ENCODE results near the gene HNRNPDL. TPM values are rescaled to one million over a fixed set of nuclear protein-coding genes. Genes with fewer than 3 reads are reported as not detected.

The HNRNPDL gene
- total RNA-seq, 2 experiments from 2014 or later, result 331 TPM

DNA sequence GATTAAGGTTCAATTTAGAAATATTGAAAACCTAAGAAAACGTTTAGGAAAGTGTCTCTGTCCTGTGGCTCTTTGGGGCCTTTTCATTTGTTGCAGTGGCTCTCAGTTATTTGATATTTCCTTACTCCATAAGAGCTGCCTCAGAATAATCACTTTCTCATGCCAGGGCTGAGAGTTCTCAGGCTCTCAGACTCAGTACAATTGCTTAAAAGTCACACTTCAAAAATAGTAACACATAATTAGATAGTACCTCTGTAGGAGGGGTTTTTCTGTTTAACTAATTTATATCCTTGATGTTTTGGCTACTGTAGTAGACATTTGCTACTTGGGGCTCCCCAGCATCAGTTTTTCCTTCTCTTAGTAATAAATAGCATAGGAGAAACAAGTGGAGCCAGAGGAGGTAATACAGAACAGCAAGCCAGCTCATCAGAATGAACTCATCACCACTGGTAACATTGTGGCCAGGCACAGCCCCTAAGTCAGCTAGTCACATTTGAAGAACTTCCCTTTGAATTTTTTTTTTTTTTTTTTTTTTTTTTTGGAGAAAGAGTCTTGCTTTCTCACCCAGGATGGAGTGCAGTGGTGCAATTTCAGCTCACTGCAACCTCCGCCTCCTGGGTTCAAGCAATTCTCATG lies 48.5 kb downstream of the HNRNPDL start:
- peaks cover 24% of the 10 kb centered on the region for H3K36me3 Mint-ChIP-seq (ENCODE audit: low read depth)
- CTCF ChIA-PET, result interaction anchor here (1.2 to 2.2 kb wide), 2 partner anchors 45 to 48 kb away, joined by 3 to 10 read pairs; no protein-coding TSS in a partner anchor
- H3K27me3 Mint-ChIP-seq (ENCODE audit: low read depth), result peaks cover 7% of the 10 kb centered on the region
- peaks cover 7% of the 10 kb centered on the region for H3K4me1 Mint-ChIP-seq (ENCODE audit: low read depth)
- DNase-seq (no peak), ATAC-seq (no peak)
- no peak overlapping the region for H3K4me3 Mint-ChIP-seq
- H3K27ac Mint-ChIP-seq, result no peak overlapping the region
- H3K9me3 Mint-ChIP-seq (ENCODE audit: insufficient read depth), result no peaks in the 10 kb centered on the region
- POLR2A ChIA-PET, result no interaction called here

DNA sequence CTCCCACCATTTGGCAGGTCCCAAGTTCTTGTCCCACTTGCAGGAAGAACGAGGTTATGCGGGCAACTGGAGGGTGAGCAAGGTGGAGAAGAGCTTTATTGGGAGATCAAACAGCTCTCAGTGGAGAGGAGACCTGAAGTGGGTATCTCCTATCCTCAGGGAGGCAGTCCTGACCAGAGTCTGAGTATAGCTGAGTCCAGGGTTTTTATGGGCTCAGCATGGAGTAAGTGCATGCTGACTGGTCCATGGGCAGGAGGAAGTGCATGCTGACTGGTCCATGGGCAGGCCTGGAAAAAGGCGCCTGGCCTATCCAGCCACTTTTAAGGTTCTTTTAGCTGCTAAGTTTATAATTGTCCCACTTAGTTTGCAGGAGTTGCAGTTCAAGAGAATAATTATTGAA lies 49.0 kb downstream of the HNRNPDL start:
- Mint-ChIP-seq H3K36me3 (ENCODE audit: low read depth) (peaks cover 28% of the 10 kb centered on the region), H3K27me3 (ENCODE audit: low read depth) (peaks cover 7% of the 10 kb centered on the region), H3K4me1 (ENCODE audit: low read depth) (peaks cover 11% of the 10 kb centered on the region), H3K4me3 (no peak overlapping the region), H3K9me3 (ENCODE audit: insufficient read depth) (no peaks in the 10 kb centered on the region), H3K27ac (no peak overlapping the region)
- no peak for DNase-seq
- ATAC-seq, result no peak
- ChIA-PET CTCF (interaction anchor here (1.2 to 2.2 kb wide), 2 partner anchors 46 to 48 kb away, joined by 3 to 10 read pairs; no protein-coding TSS in a partner anchor), POLR2A (interaction anchor here (1.2 kb wide), 1 partner anchor 48 kb away, joined by 7 read pairs; the partner anchor contains the start of gene HNRNPDL)

DNA sequence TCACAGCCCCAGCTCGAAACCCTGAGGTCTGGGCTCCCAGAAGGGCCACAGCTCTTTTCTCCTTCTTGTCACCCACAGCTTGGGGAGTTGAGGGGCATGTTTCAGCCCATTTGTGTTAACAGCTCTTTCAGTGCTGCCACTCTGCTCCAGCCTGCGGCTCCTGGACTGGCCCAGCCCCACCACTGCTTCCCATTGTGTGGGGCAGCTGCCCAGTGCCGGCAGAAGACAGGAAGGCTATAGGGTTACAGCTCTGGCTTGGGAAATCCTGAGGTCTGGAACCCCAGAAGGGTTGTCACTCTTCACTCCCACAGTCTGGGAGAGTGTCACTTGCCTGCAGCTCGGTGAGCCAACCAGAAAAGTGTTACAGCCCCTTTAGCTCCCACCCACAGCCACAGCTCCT lies 49.4 kb downstream of the HNRNPDL start:
- H3K27me3 Mint-ChIP-seq (ENCODE audit: low read depth), result peaks cover 6% of the 10 kb centered on the region
- ChIA-PET CTCF (interaction anchor here (1.2 to 2.2 kb wide), 2 partner anchors 46 to 49 kb away, joined by 3 to 10 read pairs; no protein-coding TSS in a partner anchor), POLR2A (interaction anchor here (1.2 kb wide), 1 partner anchor 49 kb away, joined by 7 read pairs; the partner anchor contains the start of gene HNRNPDL)
- H3K27ac Mint-ChIP-seq, result no peak overlapping the region
- peaks cover 32% of the 10 kb centered on the region for H3K36me3 Mint-ChIP-seq (ENCODE audit: low read depth)
- DNase-seq (no peak), ATAC-seq (no peak)
- peaks cover 15% of the 10 kb centered on the region for H3K4me1 Mint-ChIP-seq (ENCODE audit: low read depth)
- H3K9me3 Mint-ChIP-seq (ENCODE audit: insufficient read depth), result no peaks in the 10 kb centered on the region
- H3K4me3 Mint-ChIP-seq, result no peak overlapping the region

DNA sequence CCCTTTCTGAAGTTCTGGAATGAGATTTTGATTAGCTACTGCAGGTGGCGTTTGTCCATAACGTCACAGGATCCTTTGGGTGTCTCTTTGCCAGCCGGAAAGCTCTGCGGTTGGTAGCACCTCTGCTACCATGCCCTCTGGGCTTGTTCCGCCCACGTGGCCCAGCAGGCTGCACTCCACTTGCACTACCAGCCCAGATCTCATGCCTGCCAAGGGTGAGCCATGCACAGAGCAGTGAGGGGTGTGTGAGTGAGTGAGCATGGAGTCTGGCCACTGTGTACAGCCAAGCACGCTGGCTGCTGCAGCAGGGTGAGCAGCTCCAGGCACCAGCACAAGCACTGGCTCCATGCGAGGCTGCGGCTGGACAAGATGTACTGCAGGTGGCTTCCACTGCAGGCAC lies 49.9 kb downstream of the HNRNPDL start:
- CTCF ChIA-PET, result interaction anchor here (0.9 to 2.2 kb wide), 3 partner anchors 19 to 49 kb away, joined by 3 to 10 read pairs (median 3); no protein-coding TSS in a partner anchor
- no peak for DNase-seq
- no peak overlapping the region for H3K4me3 Mint-ChIP-seq
- ATAC-seq, result no peak
- H3K4me1 Mint-ChIP-seq (ENCODE audit: low read depth), result peaks cover 18% of the 10 kb centered on the region
- POLR2A ChIA-PET, result interaction anchor here (1.2 kb wide), 1 partner anchor 49 kb away, joined by 7 read pairs; the partner anchor contains the start of gene HNRNPDL
- H3K27ac Mint-ChIP-seq, result no peak overlapping the region
- peaks cover 3% of the 10 kb centered on the region for H3K27me3 Mint-ChIP-seq (ENCODE audit: low read depth)
- H3K36me3 Mint-ChIP-seq (ENCODE audit: low read depth), result peaks cover 36% of the 10 kb centered on the region
- H3K9me3 Mint-ChIP-seq (ENCODE audit: insufficient read depth), result no peaks in the 10 kb centered on the region

DNA sequence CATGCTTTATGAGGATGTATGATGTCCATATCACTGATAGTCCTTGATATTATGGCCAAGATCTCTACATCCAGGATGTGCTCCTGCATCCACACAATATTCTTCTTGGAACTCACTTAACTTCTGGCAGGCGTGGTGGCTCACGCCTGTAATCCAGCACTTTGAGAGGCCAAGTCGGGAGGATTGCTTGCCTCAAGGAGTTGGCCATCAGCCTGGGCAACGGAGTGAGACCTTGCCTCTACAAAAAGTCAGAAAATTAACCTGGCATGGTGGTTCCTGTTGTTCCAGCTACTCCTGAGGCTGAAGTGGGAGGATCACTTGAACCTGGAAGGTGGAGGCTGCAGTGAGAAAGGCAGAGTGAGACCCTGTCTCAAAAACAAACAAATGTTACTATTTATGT lies 54.2 kb downstream of the HNRNPDL start:
- H3K4me3 Mint-ChIP-seq, result peak overlapping the region; percentile 98
- H3K27ac Mint-ChIP-seq, result peak overlapping the region; percentile 16
- no peaks in the 10 kb centered on the region for H3K27me3 Mint-ChIP-seq (ENCODE audit: low read depth)
- ChIA-PET CTCF (interaction anchor here (2.1 kb wide), 1 partner anchor 53 kb away, joined by 12 read pairs; the partner anchor contains the start of gene HNRNPDL), POLR2A (no interaction called here)
- ATAC-seq (no peak), DNase-seq (no peak)
- no peaks in the 10 kb centered on the region for H3K9me3 Mint-ChIP-seq (ENCODE audit: insufficient read depth)
- H3K4me1 Mint-ChIP-seq (ENCODE audit: low read depth), result peaks cover 20% of the 10 kb centered on the region
- peaks cover 56% of the 10 kb centered on the region for H3K36me3 Mint-ChIP-seq (ENCODE audit: low read depth)

DNA sequence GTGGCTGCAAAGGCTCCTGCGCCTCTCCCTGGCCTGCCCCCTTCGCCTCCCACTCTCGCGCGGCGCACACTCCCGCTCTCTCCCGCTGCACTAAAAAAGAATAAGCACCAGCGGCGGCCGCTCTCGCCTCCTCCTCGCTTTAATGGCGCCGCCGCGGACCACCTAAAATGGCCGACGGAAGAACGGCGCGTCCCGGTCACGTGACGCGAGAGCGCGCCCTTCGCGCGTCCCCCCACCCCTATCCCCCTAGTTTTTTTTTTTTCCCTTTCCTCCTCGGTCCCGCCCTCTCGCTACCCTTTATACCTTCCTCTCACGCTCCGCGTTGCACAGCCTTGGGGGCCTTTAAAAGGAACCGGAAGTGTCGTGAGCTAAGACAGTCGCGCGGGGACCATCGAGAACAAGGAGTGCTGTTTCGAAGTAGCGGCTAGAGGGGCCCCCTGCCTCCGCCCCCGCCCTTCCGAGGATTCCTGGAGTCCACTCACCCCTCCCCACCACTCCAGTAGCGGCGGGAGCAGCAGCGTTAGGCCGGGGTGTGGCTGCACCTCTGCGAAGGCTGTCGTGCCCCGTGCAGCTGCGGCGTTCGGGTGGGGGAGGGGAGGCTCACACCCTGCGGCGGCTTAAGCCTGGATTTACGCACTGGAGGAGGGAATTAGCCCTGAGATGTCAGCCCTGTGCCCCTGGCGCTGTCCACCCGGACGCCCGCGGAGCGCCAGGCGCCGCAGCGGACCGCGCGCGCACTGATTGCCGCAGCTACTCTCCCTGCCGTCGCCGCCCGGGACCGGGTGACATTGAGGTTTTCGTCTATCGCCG lies 56.2 kb downstream of the HNRNPDL start, which contains the start of gene HNRNPD:
Gene HNRNPD, minus strand, starts transcription at position 176 of the 810 bp plus-strand sequence. CDS start 313 bp downstream, outside the sequence.
- no peaks in the 10 kb centered on the region for H3K9me3 Mint-ChIP-seq (ENCODE audit: insufficient read depth)
- ChIA-PET POLR2A (interaction anchor here (0.6 to 6.1 kb wide), 10 partner anchors 10 to 936 kb away, joined by 3 to 120 read pairs (median 4); partner anchors contain the start of genes COPS4 and HNRNPDL), CTCF (interaction anchor here (0.6 to 2.1 kb wide), 7 partner anchors 12 to 89 kb away, joined by 3 to 12 read pairs (median 4); partner anchors contain the start of gene HNRNPDL)
- ATAC-seq (peak; percentile 92), DNase-seq (peak; percentile 98)
- no peaks in the 10 kb centered on the region for H3K27me3 Mint-ChIP-seq (ENCODE audit: low read depth)
- H3K4me3 Mint-ChIP-seq, result peak within 1 kb of the TSS; percentile 98
- peaks cover 39% of the 10 kb centered on the region for H3K4me1 Mint-ChIP-seq (ENCODE audit: low read depth)
- H3K36me3 Mint-ChIP-seq (ENCODE audit: low read depth), result peaks cover 65% of the 10 kb centered on the region
- H3K27ac Mint-ChIP-seq, result peak within 1 kb of the TSS; percentile 96

DNA sequence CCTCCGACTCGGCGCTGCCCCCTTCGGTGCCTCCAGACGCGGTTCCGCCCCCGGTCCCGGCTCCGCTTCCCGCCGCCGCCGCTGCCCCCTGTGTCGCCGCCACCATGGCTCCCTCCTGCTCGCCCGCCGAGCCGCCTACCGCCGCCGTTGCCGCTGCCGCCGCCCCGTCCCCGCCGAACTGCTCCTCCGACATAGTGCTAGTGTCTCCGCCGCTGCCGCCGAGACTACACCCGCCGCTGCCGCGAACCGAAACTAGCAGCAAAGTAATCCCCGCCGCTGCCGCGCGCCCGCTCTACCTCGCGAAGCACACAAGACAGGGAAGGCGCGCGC lies 56.8 kb downstream of the HNRNPDL start:
- ChIA-PET POLR2A (interaction anchor here (0.8 to 6.1 kb wide), 8 partner anchors 11 to 661 kb away, joined by 3 to 120 read pairs (median 5); partner anchors contain the start of genes COPS4 and HNRNPDL), CTCF (interaction anchor here (1.0 to 4.9 kb wide), 5 partner anchors 12 to 88 kb away, joined by 3 to 39 read pairs (median 5); no protein-coding TSS in a partner anchor)
- DNase-seq (no peak), ATAC-seq (peak; percentile 38)
- Mint-ChIP-seq H3K4me1 (ENCODE audit: low read depth) (peaks cover 45% of the 10 kb centered on the region), H3K9me3 (ENCODE audit: insufficient read depth) (no peaks in the 10 kb centered on the region), H3K36me3 (ENCODE audit: low read depth) (peaks cover 67% of the 10 kb centered on the region), H3K4me3 (peak overlapping the region; percentile 98), H3K27me3 (ENCODE audit: low read depth) (no peaks in the 10 kb centered on the region), H3K27ac (peak overlapping the region; percentile 96)

Other genes with a start within 250 kb of the HNRNPDL start
- gene HNRNPD, start 56.5 kb downstream of the HNRNPDL start, total RNA-seq, result 100 to 1,000 TPM; 405 to 406 TPM
- gene ENOPH1, start 128 bp upstream of the HNRNPDL start, total RNA-seq, result 10 to 100 TPM; 45.0 to 45.3 TPM
- not detected for gene TMEM150C, start 131.5 kb upstream of the HNRNPDL start, total RNA-seq

Data from activated CD8-positive, alpha-beta T cell treated with anti-CD3 and anti-CD28 coated beads, Interleukin-2, amount 10 ng/mL, durations not matched to agents 7 days and 5 days (primary cell).